PC-3 (cell line): ENCODE measurements around the gene TBC1D12. TPM values are rescaled to one million over a fixed set of nuclear protein-coding genes. Genes with fewer than 3 reads are reported as not detected.

ENCODE experiments used
- ATAC-seq: fragments of 200-7000 bp; cut with Tn5 transposase; 2 replicates; pipeline ENCODE4 v1.9.1; 2020; ENCODE audit warnings: mild to moderate bottlenecking, moderate library complexity
- BruUV-seq: library from RNA; stranded (reverse); fragments of 400-500 nt; replicated peaks from 2 replicates; lab custom pipeline; 2021; lab: Mats Ljungman, UMichigan
- CTCF ChIA-PET: fragments of 300-600 bp; sonication (Branson Sonifier 250); formaldehyde crosslinking; loops from one replicate; lab custom pipeline; 2022; ENCODE audit warnings: antibody characterized with exemption; lab: Charles Lee
- POLR2A ChIA-PET: fragments of 300-600 bp; sonication (Branson Sonifier 250); formaldehyde crosslinking; loops from one replicate; lab custom pipeline; 2022; ENCODE audit warnings: antibody characterized with exemption; ENCODE audit not compliant: unreplicated experiment; lab: Charles Lee
- DNase-seq: peaks from one replicate; pipeline ENCODE4 v3.0.0-alpha.2; 2015
- H2AFZ ChIP-seq: fragments of 300-600 bp; sonication (generic); 2 replicates; pipeline ENCODE4 v1.6.0; 2016; ENCODE audit warnings: antibody characterized with exemption, low read length
- H3F3A ChIP-seq: fragments of 300-600 bp; sonication (generic); one replicate; pipeline ENCODE4 v1.6.0; 2017; ENCODE audit warnings: antibody characterized with exemption, low read length, control low read depth, mild to moderate bottlenecking; ENCODE audit not compliant: unreplicated experiment
- H3K27ac ChIP-seq: fragments of 300-600 bp; sonication (generic); 2 replicates; pipeline ENCODE4 v1.5.1; 2016; ENCODE audit warnings: mild to moderate bottlenecking, low read length
- H3K27me3 ChIP-seq: fragments of 300-600 bp; sonication (generic); 2 replicates; pipeline ENCODE4 v1.6.1; 2016; ENCODE audit warnings: low read length, mixed read lengths
- H3K36me3 ChIP-seq: fragments of 300-600 bp; sonication (generic); 2 replicates; pipeline ENCODE4 v1.6.1; 2016; ENCODE audit warnings: low read depth, mixed run types, low read length, mixed read lengths
- H3K4me1 ChIP-seq: fragments of 300-600 bp; sonication (generic); 2 replicates; pipeline ENCODE4 v1.5.1; 2016; ENCODE audit warnings: low read length; ENCODE audit not compliant: insufficient read depth
- H3K4me2 ChIP-seq: fragments of 300-600 bp; sonication (generic); 2 replicates; pipeline ENCODE4 v1.6.0; 2016; ENCODE audit warnings: low read length
- H3K4me3 ChIP-seq: fragments of 300-600 bp; sonication (generic); 2 replicates; pipeline ENCODE4 v1.5.1; 2016; ENCODE audit warnings: mild to moderate bottlenecking, low read length, mixed read lengths
- H3K79me2 ChIP-seq: fragments of 300-600 bp; sonication (generic); 2 replicates; pipeline ENCODE4 v1.6.1; 2017; ENCODE audit warnings: low read length, mixed read lengths
- H3K9ac ChIP-seq: fragments of 300-600 bp; sonication (generic); 2 replicates; pipeline ENCODE4 v1.6.0; 2016; ENCODE audit warnings: mild to moderate bottlenecking, low read length
- H3K9me2 ChIP-seq: fragments of 300-600 bp; sonication (generic); replicated peaks from 2 replicates; pipeline ENCODE4 v1.6.1; 2016; ENCODE audit warnings: mixed run types, low read length, mixed read lengths
- H3K9me3 ChIP-seq: fragments of 300-600 bp; sonication (generic); 2 replicates; pipeline ENCODE4 v1.6.1; 2016; ENCODE audit warnings: low read length, mixed read lengths
- H4K20me1 ChIP-seq: fragments of 300-600 bp; sonication (generic); 2 replicates; pipeline ENCODE4 v1.6.1; 2016; ENCODE audit warnings: low read length, mixed read lengths
- EZH2 ChIP-seq: fragments of 300-600 bp; sonication (generic); IDR thresholded peaks from one replicate; pipeline ENCODE4 v1.6.1; 2017; ENCODE audit warnings: antibody characterized with exemption, mild to moderate bottlenecking, low read length; ENCODE audit not compliant: unreplicated experiment
- EZH2phosphoT487 ChIP-seq: fragments of 300-600 bp; sonication (generic); IDR thresholded peaks from 2 replicates; pipeline ENCODE4 v1.6.1; 2018; ENCODE audit warnings: mild to moderate bottlenecking, antibody characterized with exemption, low read length, borderline replicate concordance
- intact Hi-C: fragments of 100-400 bp; cut with micrococcal nuclease; formaldehyde crosslinking; loops from 2 replicates; pipeline ENCODE4 v1.9.0; 2023
- total RNA-seq: library from RNA; depleted of rRNA; stranded (reverse); fragments of >200 nt; gene quantifications from 2 replicates; pipeline ENCODE4 v1.2.3, GENCODE V29; 2014
- TF ChIP-seq, protein P1 (sequence below): fragments of 300-600 bp; sonication (generic); conservative IDR thresholded peaks from 2 replicates; pipeline ENCODE4 v1.5.1; 2017; ENCODE audit warnings: antibody characterized with exemption, low read depth, mild to moderate bottlenecking, low read length

TBC1D12 gene
- total RNA-seq, 1 experiment from 2014 or later = 4.5 TPM

DNA sequence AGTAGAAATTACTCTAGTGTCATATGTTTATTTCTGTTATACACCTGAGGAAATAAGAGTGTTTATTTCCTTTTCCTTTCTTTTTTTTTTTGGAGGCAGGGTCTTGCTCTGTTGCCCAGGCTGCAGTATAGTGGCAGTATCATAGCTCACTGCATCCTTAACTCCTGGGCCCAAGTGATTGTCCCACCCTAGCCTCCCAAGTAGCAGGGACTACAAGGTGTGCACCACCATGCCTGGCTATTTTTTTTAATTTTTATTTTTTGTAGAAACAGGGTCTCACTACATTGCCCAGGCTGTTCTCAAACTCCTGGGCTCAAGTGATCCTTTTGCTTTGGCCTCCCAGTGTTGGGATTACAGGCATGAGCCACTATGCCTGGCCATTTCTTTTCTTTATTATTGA is 37.8 kb downstream of the TBC1D12 start:
- no peaks in the 10 kb centered on the region for H3K9me2 ChIP-seq
- DNase-seq = no peak
- no peak overlapping the region for H3K4me2 ChIP-seq
- no peaks in the 10 kb centered on the region for H3K4me1 ChIP-seq
- no peak overlapping the region for H3K4me3 ChIP-seq
- TF ChIP-seq EZH2phosphoT487 = no peak
- no peak for TF ChIP-seq EZH2
- TF ChIP-seq, protein P1, sequence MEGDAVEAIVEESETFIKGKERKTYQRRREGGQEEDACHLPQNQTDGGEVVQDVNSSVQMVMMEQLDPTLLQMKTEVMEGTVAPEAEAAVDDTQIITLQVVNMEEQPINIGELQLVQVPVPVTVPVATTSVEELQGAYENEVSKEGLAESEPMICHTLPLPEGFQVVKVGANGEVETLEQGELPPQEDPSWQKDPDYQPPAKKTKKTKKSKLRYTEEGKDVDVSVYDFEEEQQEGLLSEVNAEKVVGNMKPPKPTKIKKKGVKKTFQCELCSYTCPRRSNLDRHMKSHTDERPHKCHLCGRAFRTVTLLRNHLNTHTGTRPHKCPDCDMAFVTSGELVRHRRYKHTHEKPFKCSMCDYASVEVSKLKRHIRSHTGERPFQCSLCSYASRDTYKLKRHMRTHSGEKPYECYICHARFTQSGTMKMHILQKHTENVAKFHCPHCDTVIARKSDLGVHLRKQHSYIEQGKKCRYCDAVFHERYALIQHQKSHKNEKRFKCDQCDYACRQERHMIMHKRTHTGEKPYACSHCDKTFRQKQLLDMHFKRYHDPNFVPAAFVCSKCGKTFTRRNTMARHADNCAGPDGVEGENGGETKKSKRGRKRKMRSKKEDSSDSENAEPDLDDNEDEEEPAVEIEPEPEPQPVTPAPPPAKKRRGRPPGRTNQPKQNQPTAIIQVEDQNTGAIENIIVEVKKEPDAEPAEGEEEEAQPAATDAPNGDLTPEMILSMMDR = no peak
- H3K27me3 ChIP-seq = no peaks in the 10 kb centered on the region
- no peak overlapping the region for H3K9ac ChIP-seq
- no peak overlapping the region for H2AFZ ChIP-seq
- H3K36me3 ChIP-seq = no peaks in the 10 kb centered on the region
- H3K9me3 ChIP-seq = no peaks in the 10 kb centered on the region
- no peak for ATAC-seq
- POLR2A ChIA-PET = no interaction called here
- CTCF ChIA-PET = no interaction called here
- no peaks in the 10 kb centered on the region for H3F3A ChIP-seq
- H4K20me1 ChIP-seq = no peaks in the 10 kb centered on the region
- no peak overlapping the region for H3K27ac ChIP-seq
- intact Hi-C loops = loop anchor here (5.0 kb wide), 3 partner anchors 38 to 158 kb away; partner anchors contain the start of genes NOC3L and TBC1D12
- BruUV-seq = no TSS peak
- H3K79me2 ChIP-seq = peaks cover 31% of the 10 kb centered on the region

DNA sequence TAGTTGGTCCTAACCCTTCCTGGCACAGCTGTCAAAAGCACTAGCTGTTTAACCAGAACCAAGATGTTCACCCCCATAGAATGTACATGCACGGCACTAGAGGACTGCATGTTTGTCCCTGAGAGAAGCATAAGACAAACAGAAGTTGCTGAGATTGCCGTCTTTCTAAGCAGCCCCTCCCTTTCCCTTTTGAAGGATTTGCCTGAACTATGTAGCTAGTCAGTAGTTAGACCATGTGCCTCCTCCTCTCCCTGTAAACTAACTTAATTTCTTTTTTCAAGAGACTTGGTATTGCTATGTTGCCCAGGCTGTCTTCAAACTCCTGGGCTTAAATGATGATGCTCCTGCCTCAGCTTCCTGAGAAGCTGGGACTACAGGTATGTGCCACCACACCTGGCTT is 40.7 kb downstream of the TBC1D12 start:
- BruUV-seq = no TSS peak
- intact Hi-C loops = loop anchor here (5.0 kb wide), 3 partner anchors 41 to 161 kb away; partner anchors contain the start of genes NOC3L and TBC1D12
- no peak for TF ChIP-seq EZH2
- TF ChIP-seq, protein P1 = no peak
- TF ChIP-seq EZH2phosphoT487 = no peak
- H3K9ac ChIP-seq = no peak overlapping the region
- H3K36me3 ChIP-seq = no peaks in the 10 kb centered on the region
- no peaks in the 10 kb centered on the region for H3K9me3 ChIP-seq
- no peaks in the 10 kb centered on the region for H3K27me3 ChIP-seq
- no peaks in the 10 kb centered on the region for H3K4me1 ChIP-seq
- ATAC-seq (no peak), DNase-seq (no peak)
- H3F3A ChIP-seq = no peaks in the 10 kb centered on the region
- ChIA-PET CTCF (no interaction called here), POLR2A (no interaction called here)
- H2AFZ ChIP-seq = no peak overlapping the region
- H3K27ac ChIP-seq = no peak overlapping the region
- no peaks in the 10 kb centered on the region for H3K9me2 ChIP-seq
- no peaks in the 10 kb centered on the region for H4K20me1 ChIP-seq
- H3K4me2 ChIP-seq = no peak overlapping the region
- peaks cover 16% of the 10 kb centered on the region for H3K79me2 ChIP-seq
- H3K4me3 ChIP-seq = no peak overlapping the region

DNA sequence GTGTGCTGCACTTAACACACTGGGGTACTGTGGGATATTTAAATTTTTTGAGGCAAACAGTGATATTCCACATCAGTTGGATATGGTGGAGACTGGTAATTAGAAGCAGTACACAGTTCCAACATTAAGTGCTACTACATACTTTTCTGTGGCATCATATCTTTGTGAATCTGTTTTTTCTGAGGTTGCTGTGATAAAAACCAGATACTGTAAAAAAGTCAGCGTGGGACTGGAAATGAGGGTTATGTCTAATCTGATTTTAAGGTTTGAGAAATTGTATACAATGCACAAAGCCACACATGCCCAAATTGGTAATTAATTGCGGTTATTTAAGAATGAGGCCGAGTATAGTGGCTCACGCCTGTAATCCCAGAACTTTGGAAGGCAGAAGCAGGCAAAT is 41.2 kb downstream of the TBC1D12 start:
- Histone ChIP-seq H3K79me2 (peaks cover 14% of the 10 kb centered on the region; the same call in 1 of the 2 replicates), H3K9ac (no peak overlapping the region), H3K4me3 (no peak overlapping the region), H2AFZ (no peak overlapping the region), H3F3A (no peaks in the 10 kb centered on the region), H3K27me3 (no peaks in the 10 kb centered on the region), H3K36me3 (no peaks in the 10 kb centered on the region), H3K4me1 (no peaks in the 10 kb centered on the region), H3K4me2 (no peak overlapping the region), H3K27ac (no peak overlapping the region), H3K9me2 (no peaks in the 10 kb centered on the region), H3K9me3 (no peaks in the 10 kb centered on the region), H4K20me1 (no peaks in the 10 kb centered on the region)
- CTCF ChIA-PET = interaction anchor here (0.5 to 1.1 kb wide), 18 partner anchors 11 to 667 kb away, joined by 3 to 15 read pairs (median 6); partner anchors contain the start of gene TBC1D12
- TF ChIP-seq EZH2 (no peak), EZH2phosphoT487 (no peak)
- TF ChIP-seq, protein P1 = no peak
- no peak for DNase-seq
- intact Hi-C loops = loop anchor here (5.0 kb wide), 3 partner anchors 41 to 161 kb away; partner anchors contain the start of genes NOC3L and TBC1D12
- BruUV-seq = no TSS peak
- POLR2A ChIA-PET = no interaction called here
- no peak for ATAC-seq
